Measurements from ENCODE around the gene ATP9A.

DNA sequence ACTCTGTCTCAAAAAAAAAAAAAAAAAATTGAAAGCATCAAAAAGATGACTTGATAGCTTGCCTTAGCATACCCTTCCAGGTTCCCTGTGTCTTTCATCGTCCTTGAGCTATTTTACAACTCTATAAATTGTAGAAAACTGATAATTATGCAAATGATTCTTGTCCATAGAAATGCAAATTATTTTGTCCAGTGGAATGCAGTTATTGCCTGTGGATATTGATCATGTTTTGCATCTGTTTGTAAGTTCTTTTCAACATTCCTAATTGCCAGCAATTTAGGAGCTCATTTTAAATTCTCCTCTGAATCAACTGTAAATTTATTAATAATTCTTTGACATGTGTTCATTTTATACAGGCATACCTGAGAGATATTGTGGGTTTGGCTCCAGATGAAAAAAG is 7.1 kb upstream of the ATP9A start:
- TF ChIP-seq, protein P1, sequence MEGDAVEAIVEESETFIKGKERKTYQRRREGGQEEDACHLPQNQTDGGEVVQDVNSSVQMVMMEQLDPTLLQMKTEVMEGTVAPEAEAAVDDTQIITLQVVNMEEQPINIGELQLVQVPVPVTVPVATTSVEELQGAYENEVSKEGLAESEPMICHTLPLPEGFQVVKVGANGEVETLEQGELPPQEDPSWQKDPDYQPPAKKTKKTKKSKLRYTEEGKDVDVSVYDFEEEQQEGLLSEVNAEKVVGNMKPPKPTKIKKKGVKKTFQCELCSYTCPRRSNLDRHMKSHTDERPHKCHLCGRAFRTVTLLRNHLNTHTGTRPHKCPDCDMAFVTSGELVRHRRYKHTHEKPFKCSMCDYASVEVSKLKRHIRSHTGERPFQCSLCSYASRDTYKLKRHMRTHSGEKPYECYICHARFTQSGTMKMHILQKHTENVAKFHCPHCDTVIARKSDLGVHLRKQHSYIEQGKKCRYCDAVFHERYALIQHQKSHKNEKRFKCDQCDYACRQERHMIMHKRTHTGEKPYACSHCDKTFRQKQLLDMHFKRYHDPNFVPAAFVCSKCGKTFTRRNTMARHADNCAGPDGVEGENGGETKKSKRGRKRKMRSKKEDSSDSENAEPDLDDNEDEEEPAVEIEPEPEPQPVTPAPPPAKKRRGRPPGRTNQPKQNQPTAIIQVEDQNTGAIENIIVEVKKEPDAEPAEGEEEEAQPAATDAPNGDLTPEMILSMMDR (IDR thresholded peaks at IDR 0.05) = no peak
- TF ChIP-seq EZH2phosphoT487 (IDR thresholded peaks at IDR 0.05) = no peak
- TF ChIP-seq EZH2 (IDR thresholded peaks at IDR 0.05) = no peak

Data from neural progenitor cell (in vitro differentiated cells).